Mammary epithelial cell (primary cell): Measurements from ENCODE around the gene RAB5IF.

Source experiments
- EZH2 ChIP-seq: IDR thresholded peaks from 2 replicates; pipeline ENCODE4 v1.6.1; 2012; ENCODE audit warnings: low read length, inconsistent platforms, borderline replicate concordance
- TF ChIP-seq, protein P1 (sequence below), 2 donors: IDR thresholded peaks in 1 of 2; conservative IDR thresholded peaks in 1 of 2; 2 replicates each; pipeline ENCODE4 v1.5.1; 2011 to 2012; ENCODE audit warnings: inconsistent platforms in 2 of 2, low read length in 2 of 2, mild to moderate bottlenecking in 2 of 2, control low read depth in 1 of 2, low read depth in 1 of 2; ENCODE audit not compliant: insufficient read depth in 1 of 2; ENCODE audit errors: extremely low read depth in 1 of 2

DNA sequence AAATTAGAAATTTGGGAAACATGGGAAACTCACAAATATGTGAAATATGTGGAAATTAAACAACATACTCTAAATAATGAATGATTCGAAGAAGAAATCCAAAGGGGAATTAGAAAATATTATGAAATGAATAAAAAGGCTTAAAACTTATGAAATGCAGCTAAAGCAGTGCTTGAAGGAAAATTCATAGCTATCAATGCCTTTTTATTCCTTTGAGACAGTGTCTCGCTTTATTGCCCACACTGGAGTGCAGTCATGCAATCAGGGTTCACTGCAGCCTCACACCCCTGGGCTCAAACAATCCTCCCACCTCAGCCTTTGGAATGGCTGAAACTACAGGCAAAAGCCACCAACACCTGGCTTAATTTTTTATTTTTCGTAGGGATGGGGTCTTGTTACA is 40.1 kb upstream of the RAB5IF start:
- TF ChIP-seq, protein P1, sequence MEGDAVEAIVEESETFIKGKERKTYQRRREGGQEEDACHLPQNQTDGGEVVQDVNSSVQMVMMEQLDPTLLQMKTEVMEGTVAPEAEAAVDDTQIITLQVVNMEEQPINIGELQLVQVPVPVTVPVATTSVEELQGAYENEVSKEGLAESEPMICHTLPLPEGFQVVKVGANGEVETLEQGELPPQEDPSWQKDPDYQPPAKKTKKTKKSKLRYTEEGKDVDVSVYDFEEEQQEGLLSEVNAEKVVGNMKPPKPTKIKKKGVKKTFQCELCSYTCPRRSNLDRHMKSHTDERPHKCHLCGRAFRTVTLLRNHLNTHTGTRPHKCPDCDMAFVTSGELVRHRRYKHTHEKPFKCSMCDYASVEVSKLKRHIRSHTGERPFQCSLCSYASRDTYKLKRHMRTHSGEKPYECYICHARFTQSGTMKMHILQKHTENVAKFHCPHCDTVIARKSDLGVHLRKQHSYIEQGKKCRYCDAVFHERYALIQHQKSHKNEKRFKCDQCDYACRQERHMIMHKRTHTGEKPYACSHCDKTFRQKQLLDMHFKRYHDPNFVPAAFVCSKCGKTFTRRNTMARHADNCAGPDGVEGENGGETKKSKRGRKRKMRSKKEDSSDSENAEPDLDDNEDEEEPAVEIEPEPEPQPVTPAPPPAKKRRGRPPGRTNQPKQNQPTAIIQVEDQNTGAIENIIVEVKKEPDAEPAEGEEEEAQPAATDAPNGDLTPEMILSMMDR (conservative IDR thresholded peaks at IDR 0.05 in 1 of 2, IDR thresholded peaks at IDR 0.05 in 1 of 2; ENCODE audit: extremely low read depth in 1 of 2, insufficient read depth in 1 of 2, low read depth in 1 of 2, low read length in 2 of 2): no peak
- TF ChIP-seq EZH2: no peak
